ENCODE data around the gene FERMT3.

The FERMT3 gene

GRCh38 chr11:64230985-64231365 lies 24.5 kb downstream of the FERMT3 start:
- CTCF ChIA-PET, result interaction anchor here (1.1 to 30.9 kb wide), 2 partner anchors 12 to 20 kb away, joined by 3 to 368 read pairs; partner anchors contain the start of gene FERMT3
- POLR2A ChIA-PET, result interaction anchor here (0.5 to 1.1 kb wide), 2 partner anchors 10 to 26 kb away, joined by 4 read pairs; partner anchors contain the start of gene FKBP2

GRCh38 chr11:64231546-64231945 lies 25.0 kb downstream of the FERMT3 start:
- no peak for TF ChIP-seq CTCF (IDR thresholded peaks at IDR 0.05; ENCODE audit: control extremely low read depth, extremely low read depth, low read depth, missing control alignments)
- CTCF ChIA-PET, result interaction anchor here (2.9 to 30.9 kb wide), 2 partner anchors 19 to 21 kb away, joined by 12 to 368 read pairs; partner anchors contain the start of genes FERMT3 and PLCB3
- no peak for DNase-seq (ENCODE audit: extremely low spot score)
- POLR2A ChIA-PET, result interaction anchor here (0.5 to 1.1 kb wide), 2 partner anchors 10 to 27 kb away, joined by 4 read pairs; partner anchors contain the start of gene FKBP2

More at GRCh38 chr11:64230985-64231365, 24.5 kb downstream of the FERMT3 start:
- TF ChIP-seq CTCF (IDR thresholded peaks at IDR 0.05; ENCODE audit: control extremely low read depth, extremely low read depth, low read depth, missing control alignments), result no peak
- DNase-seq (ENCODE audit: extremely low spot score), result no peak

GRCh38 chr11:64232182-64232966 lies 25.9 kb downstream of the FERMT3 start:
- DNase-seq (ENCODE audit: extremely low spot score), result no peak
- CTCF ChIA-PET, result interaction anchor here (0.9 to 30.9 kb wide), 4 partner anchors 18 to 72 kb away, joined by 3 to 368 read pairs (median 8); partner anchors contain the start of genes ESRRA, FERMT3 and PLCB3
- POLR2A ChIA-PET, result interaction anchor here (1.1 kb wide), 1 partner anchor 9 kb away, joined by 4 read pairs; the partner anchor contains the start of gene FKBP2

GRCh38 chr11:64232967-64233315 lies 26.4 kb downstream of the FERMT3 start:
- ChIA-PET POLR2A (interaction anchor here (0.6 kb wide), 1 partner anchor 10 kb away, joined by 4 read pairs; no protein-coding TSS in a partner anchor), CTCF (interaction anchor here (0.9 to 30.9 kb wide), 4 partner anchors 18 to 72 kb away, joined by 3 to 368 read pairs (median 8); partner anchors contain the start of genes ESRRA, FERMT3 and PLCB3)
- DNase-seq (ENCODE audit: extremely low spot score), result no peak
- no peak for TF ChIP-seq CTCF (IDR thresholded peaks at IDR 0.05; ENCODE audit: control extremely low read depth, extremely low read depth, low read depth, missing control alignments)

More at GRCh38 chr11:64232182-64232966, 25.9 kb downstream of the FERMT3 start:
- no peak for TF ChIP-seq CTCF (IDR thresholded peaks at IDR 0.05; ENCODE audit: control extremely low read depth, extremely low read depth, low read depth, missing control alignments)

GRCh38 chr11:64233913-64234586 lies 27.5 kb downstream of the FERMT3 start, which contains the start of gene VEGFB:
VEGFB (plus strand) TSS chr11:64234584; CDS start chr11:64234834, 250 bp downstream.
- ChIA-PET CTCF (interaction anchor here (1.0 to 30.9 kb wide), 4 partner anchors 17 to 67 kb away, joined by 3 to 368 read pairs (median 8); partner anchors contain the start of genes FERMT3 and PLCB3), POLR2A (interaction anchor here (0.9 kb wide), 1 partner anchor 84 kb away, joined by 3 read pairs; the partner anchor contains the start of gene PRDX5)
- peak; percentile 87 for DNase-seq (ENCODE audit: extremely low spot score)
- TF ChIP-seq CTCF (IDR thresholded peaks at IDR 0.05; ENCODE audit: control extremely low read depth, extremely low read depth, low read depth, missing control alignments), result no peak
